Inflammatory macrophage (primary cell): ENCODE results near the gene ITPKB.
"Not testable (repeated sequence)": the region's sequence is repeated elsewhere in the genome, so short reads cannot be mapped to it uniquely, and the experiment has no call there.

ENCODE experiments used
- DNase-seq, 2 donors: peaks; one replicate each; pipeline ENCODE4 v3.0.0-alpha.2; 2020 to 2022

The ITPKB gene

DNA sequence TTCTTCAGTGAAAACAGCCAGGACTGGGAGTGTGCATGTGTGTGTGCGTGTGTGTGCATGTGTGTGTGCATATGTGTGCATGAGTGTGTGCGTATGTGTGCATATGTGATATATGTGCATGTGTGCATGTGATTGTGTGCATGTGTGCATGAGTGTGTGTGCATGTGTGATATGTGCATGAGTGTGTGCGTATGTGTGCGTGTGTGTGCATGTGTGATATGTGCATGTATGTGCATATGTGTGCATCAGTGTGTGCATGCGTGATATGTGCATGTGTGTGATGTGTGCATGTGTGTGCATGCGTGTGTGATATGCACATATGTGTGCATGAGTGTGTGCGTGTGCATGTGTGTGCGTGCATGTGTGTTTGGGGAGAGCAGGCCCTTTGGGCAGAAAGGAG, 89.8 kb downstream of the ITPKB start:
- DNase-seq, result no peak

GRCh38 chr1:226648421-226648820, 90.7 kb downstream of the ITPKB start:
- no peak for DNase-seq

DNA sequence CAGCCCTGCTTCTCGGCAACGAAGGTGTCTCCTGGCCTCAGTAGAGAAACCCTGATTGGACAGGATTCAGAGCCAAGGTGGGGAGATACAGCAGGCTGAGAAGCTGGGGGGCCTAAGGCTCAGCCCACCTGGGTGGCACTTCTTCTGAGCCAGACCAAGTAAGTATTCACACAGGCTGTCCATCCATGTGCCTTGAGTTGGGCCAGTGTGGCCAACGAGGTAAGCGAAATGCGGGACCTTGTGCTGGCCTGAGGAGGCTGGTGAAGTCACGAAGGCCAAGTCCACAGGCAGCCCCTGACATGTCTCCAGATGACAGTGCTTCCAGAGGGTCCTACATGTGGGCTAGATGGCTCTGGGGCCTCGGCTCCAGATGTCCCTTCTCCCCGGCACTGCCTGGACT, 91.4 kb downstream of the ITPKB start:
- no peak for DNase-seq

GRCh38 chr1:226646870-226647449, 92.1 kb downstream of the ITPKB start:
- DNase-seq, result no peak

DNA sequence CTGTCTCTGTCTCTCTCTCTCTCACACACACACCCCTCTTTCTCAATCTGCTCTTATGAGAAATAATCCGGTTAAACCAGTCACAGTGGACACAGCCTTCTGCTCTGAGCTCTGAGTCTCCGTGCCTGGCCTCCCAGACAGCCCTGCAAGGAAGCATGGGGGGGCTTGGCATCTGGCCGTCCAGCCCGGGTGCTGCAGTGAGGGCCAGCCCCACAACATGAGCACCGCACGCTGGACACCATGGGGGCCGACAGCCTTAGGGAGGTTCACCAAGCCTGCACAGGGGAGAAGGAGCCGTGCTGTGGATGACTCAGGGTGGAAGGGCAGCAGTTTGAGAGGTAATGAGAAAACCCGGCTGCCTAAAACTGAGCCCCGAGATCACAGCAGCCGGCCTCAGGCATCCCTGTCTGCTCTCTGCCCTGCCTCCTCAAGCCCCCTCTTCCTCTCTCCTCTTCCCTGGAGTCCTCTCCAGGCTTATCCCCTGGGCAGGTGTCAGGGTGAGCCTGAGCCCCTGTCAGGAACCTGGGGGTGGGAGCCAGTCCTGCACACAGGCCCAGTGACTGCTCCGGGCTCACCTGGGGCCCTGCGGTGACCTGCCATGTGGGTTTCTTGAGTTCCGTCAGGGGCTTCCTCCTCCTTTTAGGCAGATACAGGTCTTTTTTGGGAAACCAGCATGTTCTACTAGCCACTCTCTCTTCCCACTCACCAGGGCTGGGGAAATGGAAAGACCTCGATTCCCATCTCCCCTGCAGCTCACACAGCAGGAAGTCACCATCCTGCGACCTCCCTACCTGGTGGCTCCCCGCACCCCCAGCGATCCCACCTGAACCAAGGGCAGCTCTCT, 92.8 kb downstream of the ITPKB start:
- no peak for DNase-seq

DNA sequence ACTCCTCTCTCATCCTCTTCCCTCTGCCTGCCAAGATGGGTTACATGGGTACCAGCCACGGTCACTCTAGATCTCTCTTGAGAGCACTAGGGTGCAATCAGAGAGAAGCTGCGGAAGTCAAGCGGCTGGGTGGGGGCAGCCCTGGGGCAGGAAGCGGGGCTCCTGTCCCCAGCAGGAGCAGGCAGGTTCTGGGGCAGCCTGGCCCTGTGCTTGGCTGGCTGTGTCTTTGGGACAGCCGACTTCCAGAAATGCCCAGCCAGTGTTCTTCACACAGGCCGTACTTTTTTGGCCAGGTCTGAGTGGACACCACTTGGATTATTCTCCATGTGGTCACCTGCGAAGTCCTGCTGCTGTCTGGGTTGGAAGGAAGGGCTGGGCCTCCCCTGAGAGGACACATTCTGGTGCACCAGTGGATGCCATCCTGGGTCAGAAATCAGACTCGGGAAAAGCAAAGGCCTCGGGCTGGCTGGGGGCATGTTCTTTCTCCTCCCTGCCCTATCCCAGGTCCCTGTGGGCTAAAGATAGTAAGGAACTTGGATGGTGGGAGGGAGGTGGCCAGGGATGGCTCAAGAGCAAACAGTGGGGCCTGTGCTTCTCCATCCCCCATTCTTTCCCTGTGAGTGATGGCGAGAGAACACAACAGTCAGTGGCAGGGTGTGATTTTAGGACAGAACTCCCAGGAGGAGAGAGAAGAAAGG, 93.7 kb downstream of the ITPKB start:
- no peak for DNase-seq

DNA sequence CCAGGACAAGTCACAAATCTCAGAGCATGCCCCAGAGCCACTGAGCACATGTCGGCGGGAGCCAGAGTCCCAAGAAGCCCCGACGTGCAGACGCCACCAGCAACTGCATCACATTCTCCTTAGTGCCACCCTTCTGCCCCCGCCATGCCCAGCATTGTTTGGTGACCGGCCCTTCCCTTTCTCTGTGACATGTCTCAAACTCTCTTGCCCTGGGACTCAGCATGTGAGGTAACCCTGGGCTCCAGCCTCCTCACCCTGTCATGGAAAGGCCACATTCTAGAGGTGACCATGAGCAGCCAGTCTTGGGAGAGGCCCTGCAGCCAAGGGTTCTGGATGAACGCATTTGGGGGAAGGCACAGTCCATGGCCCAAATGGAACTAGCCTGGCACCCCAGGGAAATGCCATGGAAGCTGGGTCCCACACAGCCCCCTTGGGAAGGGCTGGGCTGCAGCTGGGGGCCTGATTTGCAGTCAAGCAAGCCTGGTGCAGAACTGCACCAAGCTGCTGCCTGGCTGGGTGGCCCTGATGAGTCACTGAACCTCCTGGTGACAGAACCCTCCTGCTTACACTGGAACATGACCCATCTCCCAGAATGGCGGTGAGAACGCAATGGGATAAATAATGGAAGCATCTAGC, 94.4 kb downstream of the ITPKB start:
- DNase-seq, result peak in 1 of 2 donors; percentile 54

DNA sequence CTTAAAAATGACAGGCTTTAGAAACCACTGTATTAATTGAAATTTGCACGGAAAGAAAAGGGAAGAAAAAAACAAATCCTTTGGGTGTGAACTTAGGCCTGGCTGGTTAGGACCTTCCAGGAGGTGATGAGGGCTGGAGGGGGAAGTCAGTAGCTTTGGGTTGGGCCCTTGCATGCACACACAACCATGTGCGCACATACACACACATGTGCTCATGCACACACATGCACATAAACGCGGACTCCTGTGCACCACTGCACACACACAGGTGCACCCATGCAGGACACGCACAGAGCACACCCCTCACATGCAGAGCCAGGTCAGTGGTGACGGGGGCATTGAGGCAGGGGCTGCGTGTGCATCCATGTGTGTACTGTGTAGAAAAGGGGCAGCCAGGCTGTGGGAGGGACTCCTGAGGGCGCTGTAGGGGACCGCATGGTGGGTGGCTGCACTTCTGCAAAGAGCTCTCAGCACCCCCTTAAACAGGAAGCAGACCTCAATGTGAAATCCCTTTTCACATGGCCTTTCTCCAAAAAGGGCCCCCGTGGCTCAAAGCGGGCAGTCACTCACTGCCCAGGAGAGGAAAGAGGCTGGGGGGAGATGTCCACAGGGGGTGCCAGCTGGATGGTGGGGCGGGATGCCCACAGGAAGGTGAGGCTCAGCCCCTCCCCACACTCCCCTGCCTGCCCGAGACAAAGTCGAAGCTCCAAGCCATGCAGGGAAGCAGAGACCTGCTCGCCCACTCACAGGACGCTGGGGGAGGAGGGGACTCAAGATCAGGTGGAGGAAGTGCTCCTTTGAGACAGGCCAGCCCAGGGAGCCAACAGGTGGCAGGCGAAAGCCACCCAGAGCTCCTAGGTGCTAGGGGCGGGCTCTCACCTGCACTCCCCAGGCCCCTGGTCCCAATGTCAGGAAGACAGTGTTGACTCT, 95.2 kb downstream of the ITPKB start:
- DNase-seq, result peak; percentile 80 to 94

GRCh38 chr1:226643177-226643576, 95.9 kb downstream of the ITPKB start:
- peak; percentile 88 to 97 for DNase-seq

- no peak for DNase-seq
Measured at GRCh38 chr1:226642421-226642820, 96.7 kb downstream of the ITPKB start.

GRCh38 chr1:226641671-226642231, 97.3 kb downstream of the ITPKB start:
- DNase-seq, result no peak

- no peak for DNase-seq
Measured at GRCh38 chr1:226640321-226641136, 98.6 kb downstream of the ITPKB start.

DNA sequence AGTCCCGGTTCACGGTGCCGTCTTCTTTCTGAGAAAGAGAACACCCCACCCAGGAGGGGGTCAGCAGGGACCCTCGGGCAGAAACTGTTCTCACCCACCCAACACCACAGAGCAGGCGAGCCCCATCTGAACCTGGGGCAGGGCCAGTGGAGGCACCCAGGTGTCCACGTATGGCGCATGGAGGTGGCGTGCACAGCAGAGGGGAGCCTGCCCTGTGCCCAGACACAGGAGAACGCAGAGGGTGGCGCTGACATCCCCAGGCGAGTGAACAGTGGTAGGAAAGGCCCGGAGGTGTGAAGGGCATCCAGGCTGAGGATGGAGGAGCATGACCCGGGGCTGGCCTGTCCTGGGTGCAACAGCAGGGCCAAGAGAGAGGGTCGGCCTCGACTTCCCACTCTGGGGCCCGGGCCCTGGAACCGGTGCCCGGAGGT, 99.4 kb downstream of the ITPKB start:
- no peak for DNase-seq

DNA sequence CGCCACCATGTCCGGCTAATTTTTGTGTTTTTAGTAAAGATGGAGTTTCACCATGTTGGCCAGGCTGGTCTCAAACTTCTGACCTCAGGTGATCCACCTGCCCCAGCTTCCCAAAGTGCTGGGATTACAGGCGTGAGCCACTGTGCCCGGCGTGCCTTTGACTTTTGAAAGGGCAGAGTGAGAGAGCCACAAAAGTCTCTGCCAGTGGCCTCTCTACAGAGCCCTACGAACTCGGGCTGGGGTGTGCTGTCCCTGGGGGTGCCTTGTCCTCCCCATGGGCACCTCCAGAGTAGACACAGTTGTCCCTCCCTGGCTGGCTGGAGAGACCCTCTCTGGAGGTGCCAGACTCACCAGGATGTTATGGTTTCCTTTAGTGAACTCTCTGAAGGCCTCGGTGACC, 99.9 kb downstream of the ITPKB start:
- not testable (repeated sequence) for DNase-seq

GRCh38 chr1:226638608-226639007, 100.5 kb downstream of the ITPKB start:
- DNase-seq, result no peak

DNA sequence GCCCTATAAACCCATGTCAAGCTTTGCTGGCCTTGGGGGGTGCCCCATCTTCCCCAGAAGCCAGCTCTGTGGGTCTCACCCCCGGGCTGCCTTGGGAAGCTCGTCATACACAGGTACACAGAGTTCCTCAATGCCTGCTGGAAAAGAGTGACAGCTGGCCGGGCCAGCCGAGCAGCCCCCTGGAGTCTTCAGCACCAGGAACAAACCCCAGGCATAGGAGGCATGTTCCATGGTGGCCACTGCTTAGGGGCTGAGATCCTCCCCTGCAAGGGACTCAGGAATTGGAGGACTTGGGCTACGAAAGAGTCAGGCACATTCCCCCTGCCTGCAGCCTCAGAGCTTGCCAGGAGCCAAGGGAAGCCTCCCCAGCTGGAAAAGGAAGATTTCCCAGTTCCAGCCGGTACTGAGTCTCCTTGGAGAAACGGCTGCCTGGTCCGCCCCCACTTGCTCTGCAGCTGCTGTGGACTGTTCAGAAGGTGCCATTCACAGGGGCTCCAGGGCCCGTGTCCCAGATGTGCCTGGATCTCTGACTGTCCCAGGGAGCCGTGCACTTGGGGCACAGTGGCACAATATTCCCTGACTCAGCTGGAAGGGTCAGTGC, 101.0 kb downstream of the ITPKB start:
- no peak for DNase-seq

GRCh38 chr1:226637147-226637935, 101.7 kb downstream of the ITPKB start:
- DNase-seq, result no peak

GRCh38 chr1:226636847-226637096, 102.3 kb downstream of the ITPKB start:
- DNase-seq, result no peak

GRCh38 chr1:226635456-226635941, 103.6 kb downstream of the ITPKB start:
- DNase-seq, result no peak
